PC-3 (cell line): Measurements from ENCODE around the gene IGLL1. TPM values are rescaled to one million over a fixed set of nuclear protein-coding genes. Genes with fewer than 3 reads are reported as not detected.

Experiments used
- ATAC-seq: fragments of 200-7000 bp; cut with Tn5 transposase; 2 replicates; pipeline ENCODE4 v1.9.1; 2020; ENCODE audit warnings: mild to moderate bottlenecking, moderate library complexity
- BruUV-seq: library from RNA; stranded (reverse); fragments of 400-500 nt; replicated peaks from 2 replicates; lab custom pipeline; 2021; lab: Mats Ljungman, UMichigan
- CTCF ChIA-PET: fragments of 300-600 bp; sonication (Branson Sonifier 250); formaldehyde crosslinking; loops from one replicate; lab custom pipeline; 2022; ENCODE audit warnings: antibody characterized with exemption; lab: Charles Lee
- POLR2A ChIA-PET: fragments of 300-600 bp; sonication (Branson Sonifier 250); formaldehyde crosslinking; loops from one replicate; lab custom pipeline; 2022; ENCODE audit warnings: antibody characterized with exemption; ENCODE audit not compliant: unreplicated experiment; lab: Charles Lee
- DNase-seq: peaks from one replicate; pipeline ENCODE4 v3.0.0-alpha.2; 2015
- H2AFZ ChIP-seq: fragments of 300-600 bp; sonication (generic); 2 replicates; pipeline ENCODE4 v1.6.0; 2016; ENCODE audit warnings: antibody characterized with exemption, low read length
- H3F3A ChIP-seq: fragments of 300-600 bp; sonication (generic); one replicate; pipeline ENCODE4 v1.6.0; 2017; ENCODE audit warnings: antibody characterized with exemption, low read length, control low read depth, mild to moderate bottlenecking; ENCODE audit not compliant: unreplicated experiment
- H3K27ac ChIP-seq: fragments of 300-600 bp; sonication (generic); 2 replicates; pipeline ENCODE4 v1.5.1; 2016; ENCODE audit warnings: mild to moderate bottlenecking, low read length
- H3K27me3 ChIP-seq: fragments of 300-600 bp; sonication (generic); 2 replicates; pipeline ENCODE4 v1.6.1; 2016; ENCODE audit warnings: low read length, mixed read lengths
- H3K36me3 ChIP-seq: fragments of 300-600 bp; sonication (generic); 2 replicates; pipeline ENCODE4 v1.6.1; 2016; ENCODE audit warnings: low read depth, mixed run types, low read length, mixed read lengths
- H3K4me1 ChIP-seq: fragments of 300-600 bp; sonication (generic); 2 replicates; pipeline ENCODE4 v1.5.1; 2016; ENCODE audit warnings: low read length; ENCODE audit not compliant: insufficient read depth
- H3K4me2 ChIP-seq: fragments of 300-600 bp; sonication (generic); 2 replicates; pipeline ENCODE4 v1.6.0; 2016; ENCODE audit warnings: low read length
- H3K4me3 ChIP-seq: fragments of 300-600 bp; sonication (generic); 2 replicates; pipeline ENCODE4 v1.5.1; 2016; ENCODE audit warnings: mild to moderate bottlenecking, low read length, mixed read lengths
- H3K79me2 ChIP-seq: fragments of 300-600 bp; sonication (generic); 2 replicates; pipeline ENCODE4 v1.6.1; 2017; ENCODE audit warnings: low read length, mixed read lengths
- H3K9ac ChIP-seq: fragments of 300-600 bp; sonication (generic); 2 replicates; pipeline ENCODE4 v1.6.0; 2016; ENCODE audit warnings: mild to moderate bottlenecking, low read length
- H3K9me2 ChIP-seq: fragments of 300-600 bp; sonication (generic); replicated peaks from 2 replicates; pipeline ENCODE4 v1.6.1; 2016; ENCODE audit warnings: mixed run types, low read length, mixed read lengths
- H3K9me3 ChIP-seq: fragments of 300-600 bp; sonication (generic); 2 replicates; pipeline ENCODE4 v1.6.1; 2016; ENCODE audit warnings: low read length, mixed read lengths
- H4K20me1 ChIP-seq: fragments of 300-600 bp; sonication (generic); 2 replicates; pipeline ENCODE4 v1.6.1; 2016; ENCODE audit warnings: low read length, mixed read lengths
- CTCF ChIP-seq: fragments of 300-600 bp; sonication (generic); conservative IDR thresholded peaks from 2 replicates; pipeline ENCODE4 v1.5.1; 2017; ENCODE audit warnings: antibody characterized with exemption, low read depth, mild to moderate bottlenecking, low read length
- EZH2 ChIP-seq: fragments of 300-600 bp; sonication (generic); IDR thresholded peaks from one replicate; pipeline ENCODE4 v1.6.1; 2017; ENCODE audit warnings: antibody characterized with exemption, mild to moderate bottlenecking, low read length; ENCODE audit not compliant: unreplicated experiment
- EZH2phosphoT487 ChIP-seq: fragments of 300-600 bp; sonication (generic); IDR thresholded peaks from 2 replicates; pipeline ENCODE4 v1.6.1; 2018; ENCODE audit warnings: mild to moderate bottlenecking, antibody characterized with exemption, low read length, borderline replicate concordance
- intact Hi-C: fragments of 100-400 bp; cut with micrococcal nuclease; formaldehyde crosslinking; loops from 2 replicates; pipeline ENCODE4 v1.9.0; 2023
- total RNA-seq: library from RNA; depleted of rRNA; stranded (reverse); fragments of >200 nt; gene quantifications from 2 replicates; pipeline ENCODE4 v1.2.3, GENCODE V29; 2014; rRNA removed

The IGLL1 gene
- total RNA-seq, 1 experiment from 2014 or later: not detected

GRCh38 chr22:23524226-23524625 lies 55.9 kb downstream of the IGLL1 start:
- BruUV-seq: no TSS peak
- no peak overlapping the region for H3K27ac ChIP-seq

DNA sequence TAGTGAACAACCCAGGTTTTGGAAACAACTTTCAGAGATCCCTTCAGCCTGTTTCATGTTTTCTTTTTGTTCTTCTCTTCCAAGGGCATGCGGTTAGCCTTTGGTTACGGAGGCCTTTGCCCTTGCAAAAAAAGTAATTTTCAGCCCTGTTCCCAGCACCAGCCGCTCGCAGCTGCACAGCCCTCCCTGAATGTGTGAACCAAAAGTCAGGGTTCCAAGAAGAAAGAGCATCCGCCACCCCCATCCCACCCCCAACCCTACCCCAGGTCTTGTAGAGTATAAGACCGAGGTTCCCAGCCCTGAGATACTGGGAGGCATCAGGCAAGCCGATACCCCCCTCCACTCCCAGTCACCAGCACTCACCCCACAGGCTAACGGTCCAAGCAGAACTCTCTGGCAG lies 56.4 kb downstream of the IGLL1 start:
- intact Hi-C loops: no loop called here
- Histone ChIP-seq H3F3A (no peaks in the 10 kb centered on the region), H4K20me1 (no peaks in the 10 kb centered on the region), H3K27me3 (no peaks in the 10 kb centered on the region), H3K79me2 (no peaks in the 10 kb centered on the region), H3K9me3 (no peaks in the 10 kb centered on the region), H3K36me3 (no peaks in the 10 kb centered on the region), H3K4me1 (peaks cover 12% of the 10 kb centered on the region; the same call in 1 of the 2 replicates), H3K27ac (no peak overlapping the region), H3K9me2 (no peaks in the 10 kb centered on the region), H2AFZ (no peak overlapping the region), H3K4me3 (no peak overlapping the region), H3K4me2 (no peak overlapping the region), H3K9ac (no peak overlapping the region)
- CTCF ChIA-PET: no interaction called here
- BruUV-seq: no TSS peak
- TF ChIP-seq EZH2 (no peak), EZH2phosphoT487 (no peak), CTCF (no peak)
- ATAC-seq (no peak), DNase-seq (no peak)
- POLR2A ChIA-PET: no interaction called here

More at GRCh38 chr22:23524226-23524625, 55.9 kb downstream of the IGLL1 start:
- Histone ChIP-seq H3K79me2 (no peaks in the 10 kb centered on the region), H4K20me1 (no peaks in the 10 kb centered on the region), H3K4me3 (no peak overlapping the region), H3F3A (no peaks in the 10 kb centered on the region), H3K9me3 (no peaks in the 10 kb centered on the region), H3K4me1 (peaks cover 12% of the 10 kb centered on the region; the same call in 1 of the 2 replicates), H3K36me3 (no peaks in the 10 kb centered on the region), H3K4me2 (no peak overlapping the region), H3K9ac (no peak overlapping the region), H2AFZ (no peak overlapping the region), H3K27me3 (no peaks in the 10 kb centered on the region), H3K9me2 (no peaks in the 10 kb centered on the region)
- DNase-seq (no peak), ATAC-seq (no peak)
- ChIA-PET CTCF (no interaction called here), POLR2A (no interaction called here)
- intact Hi-C loops: no loop called here
- TF ChIP-seq EZH2phosphoT487 (no peak), EZH2 (no peak), CTCF (no peak)

Other genes starting within 250 kb of the IGLL1 start
- gene DRICH1, start 52.0 kb upstream of the IGLL1 start, total RNA-seq: 0.15 TPM in 1 of 2 replicates, not detected in the other
- gene RGL4, start 110.7 kb upstream of the IGLL1 start, total RNA-seq: not detected in 2 replicates
- gene ZNF70, start 170.8 kb upstream of the IGLL1 start, total RNA-seq: 2.3 and 3.7 TPM in 2 replicates
- gene VPREB3, start 174.1 kb upstream of the IGLL1 start, total RNA-seq: 0.77 TPM in 1 of 2 replicates, not detected in the other
- gene C22orf15, start 182.7 kb upstream of the IGLL1 start, total RNA-seq: not detected in 2 replicates
- gene CHCHD10, start 187.7 kb upstream of the IGLL1 start, total RNA-seq: 52.2 and 98.1 TPM in 2 replicates
- 2.4 and 5.9 TPM in 2 replicates for gene MMP11, start 192.6 kb upstream of the IGLL1 start, total RNA-seq
- 85.9 and 96.8 TPM in 2 replicates for gene SMARCB1, start 206.7 kb upstream of the IGLL1 start, total RNA-seq